GM11168 (cell line): ENCODE measurements around the gene MKX.

Experiments
- in situ Hi-C: fragments of 300-500 bp; cut with MboI; formaldehyde crosslinking; loops from one replicate; pipeline ENCODE4 v1.12.0; 2022; ENCODE audit warnings: low sequenced_read_pairs; ENCODE audit not compliant: unreplicated experiment

The MKX gene

DNA sequence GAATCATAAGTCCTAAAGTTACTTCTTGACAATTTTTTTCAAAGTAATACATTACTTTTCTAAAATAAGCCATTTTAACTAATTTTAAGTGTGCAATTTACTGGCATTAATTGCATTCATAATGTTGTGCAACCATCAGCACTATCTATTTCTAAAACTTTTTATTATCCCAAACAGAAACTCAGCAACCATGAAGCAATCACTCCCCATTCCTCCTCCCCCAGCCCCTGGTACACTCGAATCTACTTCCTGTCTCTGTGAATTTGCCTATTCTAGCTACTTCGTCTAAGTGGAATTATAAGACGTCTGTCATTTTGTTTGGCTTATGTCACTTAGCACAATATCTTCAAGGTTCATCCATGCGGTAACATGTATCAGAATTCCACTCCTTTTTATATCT, 84.9 kb downstream of the MKX start:
- in situ Hi-C loops = no loop called here

DNA sequence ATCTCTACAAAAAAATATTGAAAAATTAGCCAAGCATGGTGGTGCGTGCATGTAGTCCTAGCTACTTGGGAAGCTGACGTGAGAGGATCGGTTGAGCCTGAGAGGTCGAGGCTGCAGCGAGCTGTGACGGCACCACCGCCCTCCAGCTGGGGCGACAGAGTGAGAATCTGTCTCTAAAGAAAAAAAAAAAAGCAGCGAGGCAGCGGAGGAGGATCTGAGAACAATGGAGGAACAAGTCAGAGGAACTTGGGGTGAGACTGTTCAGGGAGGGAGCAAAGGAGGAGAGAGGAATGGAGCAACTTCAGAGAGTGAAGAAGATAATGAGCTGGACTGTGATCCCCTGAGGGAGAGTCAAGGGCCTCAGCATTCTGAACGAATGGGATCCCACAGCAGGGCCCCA, 85.4 kb downstream of the MKX start:
- in situ Hi-C loops = no loop called here

DNA sequence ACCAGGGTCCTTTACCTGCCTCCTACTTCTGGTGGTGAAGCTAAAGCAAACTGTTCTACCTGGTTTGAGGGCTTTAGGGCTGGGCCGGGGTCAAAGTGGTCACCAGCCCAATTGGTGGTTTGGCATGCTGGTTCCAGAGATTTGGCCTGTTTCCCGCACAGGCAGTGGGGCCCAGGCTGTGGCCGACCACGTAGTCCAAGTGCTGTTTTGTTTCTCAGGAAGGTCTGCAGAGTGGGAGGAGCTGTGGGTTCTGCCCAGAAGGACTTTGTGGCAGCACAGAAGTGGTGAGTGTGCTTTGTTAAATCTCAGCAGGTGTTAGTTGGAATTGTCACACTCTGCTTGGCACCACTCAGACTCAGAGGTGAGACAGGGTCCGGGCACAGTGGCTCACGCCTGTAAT, 85.8 kb downstream of the MKX start:
- in situ Hi-C loops = loop anchor here (5.0 kb wide), 1 partner anchor 102 kb away; no protein-coding TSS in a partner anchor

DNA sequence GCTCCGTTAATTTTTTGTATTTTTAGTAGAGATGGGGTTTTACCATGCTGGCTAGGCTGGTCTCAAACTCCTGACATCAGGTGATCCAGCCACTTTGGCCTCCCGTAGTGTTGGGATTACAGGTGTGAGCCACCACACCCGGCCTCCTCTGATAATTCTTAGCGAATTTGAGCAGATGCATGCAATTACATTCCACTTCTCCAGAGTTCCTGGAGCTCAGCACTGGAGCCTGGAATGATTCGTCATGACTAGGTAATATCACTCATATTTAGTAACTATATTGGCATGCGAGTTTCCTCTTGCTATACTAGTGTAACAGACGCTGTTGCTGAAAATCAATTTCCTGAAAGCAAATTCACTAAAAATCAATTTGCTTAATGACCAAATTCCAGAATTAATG, 86.8 kb downstream of the MKX start:
- in situ Hi-C loops = loop anchor here (5.0 kb wide), 1 partner anchor 101 kb away; no protein-coding TSS in a partner anchor

DNA sequence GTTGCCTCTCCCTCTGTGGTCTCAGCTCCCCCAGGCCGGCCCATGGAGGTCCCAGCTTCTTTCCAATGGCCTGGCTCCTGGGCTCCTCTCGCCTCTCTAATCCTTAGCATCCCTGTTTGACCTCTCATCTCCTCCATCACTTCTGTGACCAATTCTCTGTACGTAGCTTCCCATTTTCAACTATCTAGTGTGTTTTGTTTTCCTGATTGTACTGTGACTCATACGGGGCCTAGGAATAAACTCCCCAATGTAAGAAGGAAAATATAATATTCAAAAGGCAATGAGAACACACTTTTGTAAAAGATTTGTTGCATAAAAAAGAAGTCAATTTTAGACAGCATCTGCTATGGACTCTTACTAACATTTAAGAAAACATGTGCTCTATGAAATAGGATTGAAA, 90.3 kb downstream of the MKX start:
- in situ Hi-C loops = loop anchor here (5.0 kb wide), 1 partner anchor 98 kb away; no protein-coding TSS in a partner anchor

DNA sequence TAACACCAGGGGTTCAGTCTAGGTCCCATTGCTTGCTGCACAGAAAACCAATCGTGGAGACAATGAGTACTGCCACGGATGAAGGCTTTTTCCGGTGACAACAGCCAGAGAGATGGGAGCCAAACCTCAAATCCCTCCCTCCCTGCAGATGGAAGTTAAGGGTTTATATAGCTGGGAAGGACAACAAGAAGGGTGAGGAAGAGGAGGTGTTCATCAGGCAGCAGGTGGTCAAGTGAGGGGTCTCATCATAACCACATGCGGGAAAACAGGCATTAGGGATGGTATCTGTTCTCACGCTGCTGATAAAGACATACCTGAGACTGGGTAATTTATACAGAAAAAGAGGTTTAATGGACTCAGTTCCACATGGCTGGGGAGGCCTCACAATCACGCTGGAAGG, 91.3 kb downstream of the MKX start:
- in situ Hi-C loops = no loop called here

DNA sequence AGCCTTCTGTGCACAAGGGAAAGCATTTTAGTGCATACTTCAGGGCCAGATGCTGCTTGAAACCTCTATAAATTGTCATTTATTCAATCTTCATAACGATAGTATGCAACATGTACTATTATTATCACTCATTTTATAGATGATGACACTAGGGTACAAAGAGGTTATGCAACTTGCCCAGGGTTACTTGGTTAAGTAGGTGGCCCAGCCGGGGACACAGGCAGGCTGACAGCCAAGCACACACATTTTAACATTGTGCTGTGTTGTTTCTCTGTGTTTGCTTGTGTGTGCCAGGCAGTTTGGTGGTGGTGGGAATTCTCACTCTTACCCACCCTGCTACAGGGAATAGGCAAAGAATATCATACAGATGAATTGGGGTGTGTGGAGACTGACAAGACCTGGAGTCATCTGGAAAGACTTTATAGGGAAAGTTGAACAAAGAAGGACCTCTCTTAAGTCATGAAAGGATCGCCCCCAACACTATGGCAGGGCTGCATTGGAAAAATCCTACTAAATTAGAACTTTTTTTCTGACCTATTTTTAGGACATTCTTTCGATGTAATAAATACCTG, 98.9 kb downstream of the MKX start:
- in situ Hi-C loops = no loop called here

DNA sequence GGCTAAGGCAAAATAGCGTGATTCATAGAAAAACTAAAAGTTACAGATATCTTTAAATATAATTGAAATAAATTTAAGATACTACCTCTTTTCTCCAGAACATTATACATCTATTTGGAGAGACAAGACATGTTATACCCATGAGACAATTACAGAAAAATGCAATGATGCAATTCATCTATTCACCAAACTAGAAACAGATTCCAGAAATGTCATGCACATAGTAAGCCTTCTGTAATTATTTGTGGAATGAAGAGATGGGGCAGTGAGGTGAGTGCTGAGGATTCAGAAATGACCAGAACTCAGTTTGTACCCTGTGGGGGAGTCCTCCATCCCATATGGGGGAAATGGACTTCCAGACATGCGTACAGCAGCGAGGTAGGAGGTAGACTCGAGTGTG, 99.4 kb downstream of the MKX start:
- in situ Hi-C loops = no loop called here

DNA sequence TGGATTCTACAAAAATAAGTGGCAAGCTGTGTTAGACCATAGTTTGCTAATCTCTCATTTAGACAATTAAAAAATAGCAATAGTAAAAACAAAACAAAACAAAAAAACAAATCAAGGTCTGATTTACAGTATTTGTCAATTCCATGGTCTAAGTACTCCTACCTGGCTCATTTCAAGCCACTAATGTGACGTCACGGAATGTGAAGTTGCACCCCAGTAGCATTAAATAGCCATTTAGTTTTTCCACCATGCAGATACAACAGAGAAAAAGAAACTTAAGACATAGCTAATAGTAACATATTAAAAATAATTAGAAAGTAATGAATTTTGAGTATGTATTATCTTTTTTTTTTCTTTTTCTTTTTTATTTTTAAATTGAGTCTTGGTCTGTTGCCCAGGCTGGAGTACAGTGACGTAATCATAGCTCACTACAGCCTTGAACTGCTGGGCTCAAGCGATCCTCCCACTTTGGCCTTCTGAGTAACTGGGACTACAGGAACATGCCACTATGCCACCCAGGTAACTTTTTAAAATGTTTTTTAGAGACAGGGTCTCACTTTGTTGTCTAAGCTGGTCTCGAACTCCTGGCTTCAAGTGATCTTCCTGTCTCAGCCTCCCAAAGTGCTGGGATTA, 101.2 kb downstream of the MKX start:
- in situ Hi-C loops = no loop called here

DNA sequence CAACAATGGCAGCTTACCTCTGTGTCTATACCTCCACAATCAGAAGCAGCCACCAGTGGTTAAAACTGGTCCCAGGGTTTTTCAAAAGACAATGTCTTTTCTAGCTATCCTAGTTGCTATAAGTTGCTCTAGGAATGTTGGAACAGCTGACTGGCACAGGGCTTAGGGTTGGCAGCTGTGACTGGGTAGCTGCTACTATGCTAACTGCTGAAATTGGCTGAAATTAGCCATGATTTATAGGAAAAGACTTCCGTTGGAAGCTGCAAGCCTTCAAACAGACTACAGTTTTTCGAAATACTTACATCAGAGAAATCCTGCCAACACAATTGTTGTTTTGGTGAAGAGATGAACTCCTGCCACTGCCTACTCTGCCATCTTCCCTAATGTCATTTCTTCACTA, 102.3 kb downstream of the MKX start:
- in situ Hi-C loops = no loop called here

DNA sequence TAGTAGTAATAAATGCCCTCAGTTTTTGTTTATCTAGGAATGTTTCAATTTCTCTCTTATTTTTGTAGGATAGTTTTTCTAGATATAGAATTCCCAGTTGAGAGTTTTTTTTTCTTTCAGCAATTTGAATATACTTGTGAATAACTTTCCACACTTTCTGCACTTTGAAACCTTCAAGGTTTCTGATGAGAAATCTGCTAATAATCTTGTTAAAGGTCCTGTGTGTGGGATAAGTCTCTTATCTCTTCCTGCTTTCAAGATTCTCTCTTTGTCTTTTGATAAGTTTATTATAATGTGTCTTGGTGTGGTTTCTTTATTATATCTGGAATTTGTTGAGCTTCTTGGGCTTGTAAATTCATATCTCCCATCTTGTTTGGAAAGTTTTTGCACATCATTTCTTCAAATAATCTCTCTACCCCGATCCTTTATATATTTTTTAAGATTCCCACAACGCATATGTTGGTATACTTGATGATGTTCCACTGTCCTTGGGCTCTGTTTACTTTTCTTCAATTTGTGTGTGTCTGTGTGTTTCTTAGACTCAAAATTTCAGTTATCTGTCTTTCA, 103.5 kb downstream of the MKX start:
- in situ Hi-C loops = no loop called here

DNA sequence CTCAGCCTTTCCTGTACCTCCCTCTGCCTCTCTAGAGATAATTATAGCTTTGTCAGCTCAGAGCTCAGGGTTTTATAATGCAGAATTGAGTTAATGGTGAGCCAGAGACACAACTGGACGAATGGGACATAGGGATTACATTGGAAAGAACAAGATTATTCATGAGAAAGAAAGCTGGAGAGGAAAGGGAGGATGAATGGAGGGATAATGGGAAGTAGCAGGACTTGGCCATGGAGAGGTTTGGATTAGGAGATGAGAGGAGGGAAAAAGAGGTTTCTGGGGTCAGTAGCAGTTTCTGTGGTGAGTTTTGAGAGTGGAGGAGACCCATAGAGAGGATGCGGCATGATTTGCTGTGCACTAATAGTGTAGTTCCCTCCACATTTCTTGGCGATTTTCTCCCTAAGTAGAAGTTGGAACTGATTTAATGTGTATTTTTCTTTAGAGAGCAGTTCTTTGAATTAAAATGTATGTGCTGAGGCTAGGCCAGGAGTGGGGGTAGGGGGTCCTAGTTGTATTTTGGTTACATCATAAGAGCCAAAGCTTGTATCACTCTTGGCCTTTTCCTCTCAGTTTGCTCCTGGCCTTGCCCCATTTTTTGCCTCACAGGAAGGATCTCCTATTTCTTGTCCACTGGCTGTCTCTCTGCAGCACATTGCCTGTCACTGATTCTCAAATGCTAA, 107.4 kb downstream of the MKX start:
- in situ Hi-C loops = no loop called here

DNA sequence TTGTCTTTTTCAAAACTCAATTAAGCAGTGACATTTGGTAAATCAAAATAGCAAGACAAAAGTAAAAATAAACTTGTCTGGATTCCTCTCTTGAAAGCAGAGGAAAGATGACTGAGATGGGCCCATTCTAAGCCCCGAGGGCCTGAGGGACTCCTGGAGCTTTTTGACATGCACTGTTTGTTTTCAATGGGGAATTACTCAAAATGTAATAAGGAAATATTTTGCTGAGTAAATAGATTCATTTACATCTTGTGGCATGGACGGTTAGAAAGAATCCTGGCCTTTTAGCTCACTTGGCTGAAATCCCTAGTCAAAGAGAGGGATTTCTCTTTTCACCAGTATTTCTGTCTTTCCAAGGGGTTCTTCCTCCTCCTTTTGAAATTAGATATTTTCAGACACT, 108.0 kb downstream of the MKX start:
- in situ Hi-C loops = no loop called here

DNA sequence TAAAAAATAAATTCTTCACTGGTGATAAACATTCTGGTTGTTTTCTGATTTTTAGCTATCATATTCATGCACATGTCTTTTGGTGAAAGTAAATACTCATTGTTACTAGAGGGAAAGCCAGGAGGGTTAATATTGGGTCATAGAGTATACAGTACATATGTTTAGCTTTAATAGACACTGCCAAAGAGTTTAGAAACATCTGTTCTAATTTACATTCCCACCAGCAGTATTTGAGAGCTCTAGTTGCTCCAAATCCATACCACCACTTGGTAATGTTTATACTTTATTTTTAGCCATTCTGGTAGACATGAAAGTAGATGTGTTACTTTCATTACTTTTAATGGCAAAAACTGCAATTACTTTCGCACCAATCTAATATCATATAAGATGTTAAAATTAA, 108.8 kb downstream of the MKX start:
- in situ Hi-C loops = no loop called here

DNA sequence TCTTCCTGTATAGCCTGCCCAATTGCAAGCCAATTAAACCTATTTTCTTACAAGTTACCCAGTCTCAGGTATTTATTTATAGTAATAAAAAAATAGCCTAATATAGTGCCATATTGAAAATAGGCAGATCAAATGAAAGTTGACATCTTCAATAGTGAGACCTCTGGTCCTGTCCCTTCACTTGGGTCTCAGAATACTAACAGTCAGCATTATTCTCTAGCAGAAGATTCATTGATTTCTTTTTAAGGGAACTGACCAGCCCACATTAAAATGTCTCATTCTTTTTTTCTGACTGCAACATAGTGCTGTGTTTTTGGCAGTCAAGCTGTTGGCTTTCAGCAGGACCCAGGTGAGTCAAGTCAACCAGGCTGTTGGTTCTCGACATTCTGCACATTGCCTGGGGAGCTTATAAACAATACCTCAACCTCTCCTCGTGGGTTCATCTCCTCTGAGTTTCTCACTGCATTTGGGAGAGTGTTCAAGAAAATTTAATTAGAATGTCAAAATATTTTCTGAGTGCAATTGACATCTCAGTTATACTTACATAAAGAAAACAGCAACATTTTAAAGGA, 109.8 kb downstream of the MKX start:
- in situ Hi-C loops = no loop called here

DNA sequence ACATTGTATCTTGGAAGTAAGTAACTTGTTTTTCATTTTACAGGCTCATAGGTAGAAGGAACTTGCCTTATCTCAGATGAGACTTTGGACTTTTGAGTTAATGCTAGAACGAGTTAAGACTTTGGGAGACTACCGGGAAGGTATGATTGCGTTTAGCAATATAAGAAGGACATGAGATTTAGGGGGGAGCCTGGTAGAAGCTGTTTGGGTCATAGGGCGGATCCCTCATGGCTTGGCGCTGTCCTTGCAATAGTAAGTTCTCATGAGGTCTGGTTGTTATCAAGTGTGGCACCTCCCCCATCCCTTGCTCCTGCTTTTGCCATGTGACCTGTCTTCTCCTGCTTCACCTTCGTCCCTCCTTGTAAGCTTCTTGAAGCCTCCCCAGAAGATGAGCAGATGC, 110.3 kb downstream of the MKX start:
- in situ Hi-C loops = no loop called here

DNA sequence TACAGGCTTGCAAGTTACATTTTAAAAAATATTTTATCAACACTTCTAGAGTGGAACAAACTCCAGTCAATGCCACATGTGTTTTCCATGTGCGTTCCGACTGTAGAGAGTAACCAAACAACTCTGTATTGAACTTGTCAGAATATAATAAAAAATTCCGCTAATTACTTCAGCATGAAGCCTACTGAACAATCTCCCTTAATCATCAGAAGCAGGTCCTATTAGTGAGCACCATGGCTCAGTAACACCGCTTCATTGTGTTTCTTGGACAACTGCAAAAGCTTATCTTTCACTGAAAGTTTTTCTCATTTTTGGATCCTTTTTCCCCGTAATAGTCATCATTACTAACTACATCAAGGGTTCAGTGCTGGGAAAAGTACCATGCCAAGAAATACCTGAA, 117.0 kb downstream of the MKX start:
- in situ Hi-C loops = no loop called here

DNA sequence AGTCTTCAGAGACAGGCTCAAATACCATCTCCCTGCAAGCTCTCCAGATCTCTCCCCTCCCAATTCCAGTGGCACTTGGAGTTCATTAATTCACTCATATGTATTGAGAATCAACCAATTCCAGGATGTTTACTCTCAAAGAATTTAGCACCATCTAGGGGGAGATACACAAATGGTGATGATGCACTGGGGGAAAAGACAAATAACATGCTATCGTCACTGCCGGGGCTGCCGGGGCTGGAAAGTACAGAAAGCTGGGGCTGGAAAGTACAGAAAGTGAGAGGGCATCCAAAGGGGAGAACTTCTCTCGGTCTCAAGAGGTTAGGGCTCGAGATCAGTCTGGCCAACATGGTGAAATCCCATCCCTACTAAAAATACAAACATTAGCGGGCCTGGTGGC, 118.7 kb downstream of the MKX start:
- in situ Hi-C loops = no loop called here

DNA sequence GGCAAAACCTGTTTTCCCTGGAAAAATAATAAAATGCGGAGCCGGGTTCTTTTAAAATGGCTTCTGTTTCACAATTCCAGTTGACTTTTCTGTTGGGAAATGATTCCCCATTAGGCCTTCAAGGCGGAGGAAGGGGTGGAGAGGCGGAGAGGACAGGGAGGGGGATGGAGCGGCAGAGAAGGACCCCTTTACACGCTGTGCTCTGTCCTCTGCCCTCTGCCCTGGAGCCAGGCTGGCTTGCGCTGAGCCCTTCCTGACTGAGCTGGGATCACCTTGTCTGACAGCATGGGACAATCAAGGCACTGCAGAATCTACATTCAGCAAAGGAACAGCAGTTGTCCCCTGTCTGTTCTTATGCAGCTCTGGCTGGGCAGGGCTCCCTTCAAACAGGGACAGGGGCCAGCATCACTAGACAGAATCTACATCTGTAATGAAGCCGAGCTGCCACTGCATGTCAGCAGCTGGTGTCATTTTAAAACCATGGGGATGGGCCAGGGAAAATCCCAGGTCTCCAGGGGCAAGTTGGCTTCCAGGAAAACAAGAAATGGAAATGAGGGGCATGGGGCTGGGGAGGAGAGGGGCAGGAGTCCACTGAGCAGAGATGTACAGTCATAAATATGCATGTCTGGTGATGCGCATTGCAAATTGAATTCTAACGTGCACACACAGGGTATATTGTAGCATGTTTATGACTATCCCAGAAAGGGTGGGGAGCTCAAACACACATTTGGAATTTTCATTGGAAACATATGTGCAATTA, 120.0 kb downstream of the MKX start:
- in situ Hi-C loops = no loop called here

DNA sequence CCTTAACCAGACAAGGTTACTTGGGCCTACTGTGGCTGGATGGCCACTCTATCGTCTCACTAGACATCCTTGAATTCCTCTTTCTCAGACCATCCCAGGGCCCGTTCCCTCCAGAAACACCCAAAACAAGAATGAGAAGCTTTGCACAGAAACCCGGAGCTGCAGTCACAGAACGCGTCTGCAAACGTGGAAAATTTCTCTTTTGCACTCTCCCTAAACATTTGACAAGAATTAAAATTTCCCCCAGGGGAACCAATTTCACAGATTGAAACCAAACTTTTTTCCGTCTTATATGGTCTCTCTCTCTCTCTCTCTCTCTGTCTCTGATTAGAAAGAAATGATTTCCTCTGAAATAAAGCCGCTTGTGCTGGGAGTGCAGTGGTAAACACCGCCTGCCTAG, 120.7 kb downstream of the MKX start:
- in situ Hi-C loops = no loop called here
